Stimulated activated CD8-positive, alpha-beta memory T cell treated with anti-CD3 and anti-CD28 coated beads, Interleukin-4, amount 100 ng/mL, for 24 hours (primary cell): ENCODE data around the gene ETV1.

Source experiments
- DNase-seq: peaks from one replicate; pipeline ENCODE4 v3.0.0-alpha.2; 2020; ENCODE audit warnings: low read depth

ETV1 gene

GRCh38 chr7:13986208-13986607, 3.3 kb downstream of the ETV1 start:
- DNase-seq = no peak

DNA sequence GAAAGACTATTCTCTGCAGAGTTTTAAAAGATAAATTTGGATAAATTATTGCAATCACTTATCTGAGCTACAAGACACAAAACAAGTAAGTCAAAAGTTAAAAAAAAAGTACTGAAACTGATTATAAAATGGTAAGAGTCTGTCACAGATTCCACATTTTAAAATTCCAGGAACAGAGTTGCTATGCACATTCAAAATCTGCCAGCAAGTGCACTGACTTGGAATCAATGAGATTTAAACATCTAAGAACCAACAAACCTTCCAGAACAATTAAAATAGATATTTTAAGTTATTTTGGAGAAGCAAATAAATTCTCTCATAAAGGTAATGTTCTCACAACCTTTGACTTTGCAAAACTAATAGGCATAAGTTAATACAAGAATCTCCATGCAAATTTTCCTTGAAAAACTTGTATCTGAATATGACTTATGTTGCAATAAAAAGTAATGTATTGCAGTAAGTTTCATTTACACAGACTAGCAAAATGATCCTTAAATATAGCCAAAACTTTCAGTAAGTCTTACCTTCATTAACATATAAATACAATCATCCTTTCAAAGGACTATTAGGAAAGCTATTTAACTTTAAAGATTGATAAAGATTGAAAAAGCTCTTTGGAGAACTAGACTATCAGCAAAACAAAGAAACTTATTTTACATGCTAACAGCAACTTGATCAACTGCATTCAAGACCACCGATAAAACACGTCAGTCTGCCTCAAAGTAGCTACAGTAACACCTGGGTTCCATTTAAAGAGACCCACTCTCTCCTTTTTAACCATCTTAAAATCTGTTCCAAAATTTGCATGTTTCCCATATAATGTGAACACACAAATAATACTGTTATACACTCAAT, 4.4 kb downstream of the ETV1 start:
- no peak for DNase-seq

DNA sequence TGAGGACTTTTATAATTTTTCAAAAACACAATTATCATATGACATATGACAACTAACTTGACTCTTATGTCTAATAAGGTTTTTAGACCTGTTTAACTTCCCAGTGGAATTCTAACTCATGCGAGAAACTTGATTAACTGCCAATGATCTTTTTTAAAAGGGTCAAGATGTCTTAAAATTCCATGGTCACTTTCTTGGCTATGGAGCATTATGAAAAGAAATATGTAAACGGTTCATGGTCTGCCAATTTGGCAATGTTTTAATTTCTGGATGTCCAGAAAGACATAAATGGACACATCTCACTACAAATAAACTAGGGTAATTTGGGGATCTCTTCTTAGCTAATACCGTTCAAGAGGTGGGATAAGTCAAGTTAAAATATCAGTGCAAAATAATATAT, 5.4 kb downstream of the ETV1 start:
- no peak for DNase-seq

DNA sequence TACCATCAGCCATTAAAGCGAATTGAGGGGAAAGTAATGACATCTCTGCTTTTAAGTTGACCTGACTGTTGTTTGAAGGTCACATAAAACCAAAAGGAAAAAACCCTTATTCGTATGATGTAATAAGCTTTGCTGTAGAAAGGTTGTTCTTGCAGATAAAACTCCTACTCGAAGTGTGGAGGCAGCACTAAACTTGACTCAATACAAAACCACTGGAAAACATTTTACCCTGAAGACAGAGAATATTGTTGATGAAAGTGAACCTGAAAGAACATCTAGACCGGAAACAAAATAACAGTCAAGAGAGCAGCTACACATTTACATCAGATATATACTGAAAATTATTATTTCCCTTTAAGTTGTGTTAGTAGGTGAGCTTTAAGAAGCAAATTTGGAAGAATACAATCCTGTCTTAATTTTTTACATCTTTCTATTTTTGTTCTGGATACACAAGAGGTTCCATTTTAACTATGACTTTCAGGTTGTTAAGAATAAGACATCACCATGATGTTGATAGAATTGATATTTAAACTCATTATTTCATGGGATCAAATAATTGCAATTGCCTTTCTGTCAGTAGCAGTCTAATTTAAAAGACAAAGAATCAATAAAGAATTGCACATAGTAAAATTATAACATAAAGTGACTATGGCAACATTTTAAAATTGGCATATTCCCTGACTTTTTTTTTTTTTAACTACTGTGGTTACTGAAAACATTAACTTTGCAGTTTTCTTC, 6.4 kb downstream of the ETV1 start:
- no peak for DNase-seq

DNA sequence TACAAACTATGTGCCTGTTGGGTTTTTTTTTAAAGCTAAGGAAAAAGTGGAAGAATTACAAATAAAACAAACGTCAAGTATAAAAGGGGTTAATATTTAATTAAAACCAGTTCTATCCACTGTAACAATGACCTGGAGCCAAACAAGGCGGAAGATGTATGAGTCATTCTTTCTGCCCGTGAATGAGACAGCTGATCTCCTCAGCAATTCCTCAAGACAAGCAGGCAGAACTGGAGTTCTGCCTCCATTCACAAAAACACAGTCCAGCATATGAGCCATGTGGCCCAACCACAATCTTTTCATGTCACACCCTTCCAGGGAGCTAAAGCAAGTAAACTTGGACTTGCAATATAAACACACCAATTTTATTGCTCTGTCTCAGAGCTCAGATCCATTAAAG, 8.4 kb downstream of the ETV1 start:
- DNase-seq = no peak

- no peak for DNase-seq
Measured at GRCh38 chr7:13980474-13980873, 9.0 kb downstream of the ETV1 start.

DNA sequence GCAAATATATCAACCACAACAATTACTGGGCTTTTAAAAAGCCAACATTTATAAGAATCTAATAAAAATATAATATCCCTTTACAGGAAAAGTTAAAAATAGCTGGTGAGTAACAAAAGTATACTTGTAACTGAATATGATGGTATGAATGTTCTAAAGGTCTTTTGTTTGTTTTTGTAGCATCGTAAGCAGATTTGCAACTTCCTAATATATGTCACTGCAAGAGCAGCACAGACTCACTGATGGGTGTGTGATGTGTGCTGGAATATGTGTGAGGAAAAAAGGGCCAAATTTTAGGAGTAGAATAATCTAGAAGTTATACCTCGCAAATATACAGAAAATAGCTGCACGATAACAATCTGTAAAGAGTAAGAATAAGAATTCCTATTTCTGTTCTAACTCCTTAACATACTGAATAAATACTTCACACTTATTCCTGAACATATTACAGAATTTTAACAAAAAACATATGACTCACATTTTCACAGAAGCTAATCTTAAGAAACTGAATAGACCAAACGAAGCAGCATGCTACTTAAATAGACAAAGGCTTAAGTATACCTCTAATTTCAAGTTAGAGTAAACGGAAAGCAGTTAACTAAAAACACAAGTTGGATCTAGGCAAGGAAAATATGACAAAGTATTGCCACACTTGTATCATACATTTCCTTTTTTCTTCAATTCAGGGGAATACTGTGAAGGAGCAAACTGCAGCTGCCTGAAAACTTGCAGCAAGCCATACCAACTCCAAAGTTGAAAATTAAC, 9.6 kb downstream of the ETV1 start:
- DNase-seq = no peak

GRCh38 chr7:13976594-13976993, 12.9 kb downstream of the ETV1 start:
- no peak for DNase-seq

DNA sequence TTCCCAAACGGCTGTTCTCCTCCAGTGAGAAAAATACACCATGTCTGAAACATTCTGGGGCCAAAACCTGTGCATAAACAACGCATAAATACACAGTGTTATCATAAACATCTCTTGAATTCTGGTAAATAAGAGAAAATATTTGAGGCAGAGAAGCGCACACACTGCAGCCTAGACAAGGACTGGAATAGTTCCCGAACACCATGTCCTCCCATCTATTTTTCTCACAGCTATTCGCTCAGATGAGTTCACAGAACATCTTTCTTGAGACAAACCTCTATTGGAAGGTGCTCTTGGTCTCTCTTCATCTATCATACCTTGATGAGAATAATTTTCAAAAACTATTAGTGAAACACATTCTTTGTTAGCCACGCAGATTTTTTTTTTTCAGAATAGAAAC, 24.4 kb downstream of the ETV1 start:
- no peak for DNase-seq

GRCh38 chr7:13963925-13964324, 25.5 kb downstream of the ETV1 start:
- no peak for DNase-seq

- DNase-seq = no peak
Measured at GRCh38 chr7:13955494-13955893, 34.0 kb downstream of the ETV1 start.

GRCh38 chr7:13953368-13953767, 36.1 kb downstream of the ETV1 start:
- DNase-seq = no peak

DNA sequence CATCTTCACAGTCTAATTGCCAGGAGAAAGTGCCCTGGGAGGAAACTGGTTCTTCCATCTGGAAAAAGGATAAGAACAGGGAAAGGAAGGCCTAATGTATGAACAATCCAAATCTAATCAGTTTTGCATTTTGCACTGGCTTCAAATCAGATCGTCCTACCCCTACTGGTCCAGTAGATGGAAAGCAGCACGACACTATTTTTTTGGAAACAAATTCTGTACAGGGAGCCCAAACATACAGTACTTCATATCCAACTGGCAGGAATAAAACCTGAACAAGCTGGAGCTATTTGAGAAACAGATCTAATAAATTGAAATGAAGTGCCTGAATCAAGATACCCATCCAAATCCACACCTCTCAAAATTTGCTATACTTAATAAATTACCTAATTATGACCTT, 36.5 kb downstream of the ETV1 start:
- DNase-seq = no peak

GRCh38 chr7:13949939-13950338, 39.5 kb downstream of the ETV1 start:
- DNase-seq = no peak

GRCh38 chr7:13949445-13949844, 40.0 kb downstream of the ETV1 start:
- DNase-seq = no peak

GRCh38 chr7:13948019-13948801, 41.3 kb downstream of the ETV1 start:
- DNase-seq = no peak

GRCh38 chr7:13947535-13947934, 41.9 kb downstream of the ETV1 start:
- no peak for DNase-seq

- DNase-seq = no peak
Measured at GRCh38 chr7:13946181-13946580, 43.3 kb downstream of the ETV1 start.

DNA sequence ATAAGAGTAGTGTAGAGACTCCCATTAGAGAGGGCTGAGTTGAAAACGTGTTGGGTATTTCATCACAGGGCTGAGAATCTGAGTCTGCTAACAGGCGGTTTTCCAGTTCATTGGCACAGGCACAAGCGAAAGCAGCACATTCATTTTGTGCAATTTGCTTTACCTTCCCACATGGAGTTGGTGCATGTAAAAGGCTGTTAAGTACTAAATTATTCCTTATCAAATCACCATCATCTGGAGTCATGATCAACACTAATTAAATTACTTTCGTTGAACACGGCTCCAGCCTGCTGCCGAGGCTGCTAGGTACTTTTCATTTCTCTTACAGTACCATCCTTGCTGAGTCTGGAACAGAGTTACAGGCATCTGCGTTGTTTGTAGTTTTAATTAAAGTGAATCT, 43.8 kb downstream of the ETV1 start:
- no peak for DNase-seq

GRCh38 chr7:13933536-13933935, 55.9 kb downstream of the ETV1 start:
- DNase-seq = no peak

DNA sequence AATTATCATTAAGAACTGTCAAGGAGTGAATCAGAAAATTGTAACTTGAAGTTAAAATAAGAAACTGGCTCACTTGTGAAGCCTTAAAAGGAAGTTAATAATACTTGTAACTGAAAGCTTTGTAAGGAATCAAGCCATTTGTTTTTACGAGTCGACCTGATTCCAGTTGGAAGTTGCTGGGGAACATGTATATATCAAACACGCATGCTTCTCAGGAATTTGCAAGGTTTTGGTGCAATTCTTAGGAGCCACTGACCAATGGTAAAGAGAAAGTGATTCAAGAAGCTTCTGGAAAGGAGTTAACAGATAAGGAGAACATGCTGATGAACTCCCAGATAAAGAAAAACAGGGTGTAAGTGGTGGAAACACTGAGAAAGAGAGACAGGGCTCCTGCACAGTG, 56.4 kb downstream of the ETV1 start:
- no peak for DNase-seq

DNA sequence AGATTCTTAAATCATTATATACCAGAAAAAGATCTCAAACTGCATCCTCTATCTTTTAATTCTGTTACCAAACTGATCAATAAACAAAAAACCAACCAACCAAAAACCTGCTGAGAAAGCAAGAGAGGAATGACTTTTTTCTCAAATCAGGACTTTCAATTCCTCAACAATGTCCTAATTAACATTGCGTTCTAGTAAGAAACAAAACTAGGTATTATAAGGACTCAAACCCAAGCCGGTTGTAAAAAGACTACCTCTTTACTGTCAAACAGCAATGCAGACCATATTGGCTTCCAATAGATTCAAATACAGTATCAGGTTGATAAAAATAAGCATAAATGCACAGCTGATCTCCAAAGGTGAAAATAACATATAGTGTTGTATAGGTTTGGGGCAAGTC, 57.3 kb downstream of the ETV1 start:
- DNase-seq = no peak
